Right cardiac atrium (tissue), 5 donors: ENCODE results near the gene SNX9. TPM values are rescaled to one million over a fixed set of nuclear protein-coding genes. Genes with fewer than 3 reads are reported as not detected.

Experiments
- ATAC-seq, 2 donors: fragments of 200-7000 bp; cut with Tn5 transposase; one replicate each; pipeline versions ENCODE4 v1.8.0 to v1.9.1; 2020; ENCODE audit warnings: moderate library complexity in 2 of 2, mild to moderate bottlenecking in 1 of 2
- DNase-seq, 3 donors: peaks; one replicate each; pipeline ENCODE4 v3.0.0-alpha.2; 2020
- H3K27ac ChIP-seq: one replicate; pipeline ENCODE4 v1.5.1; 2013; ENCODE audit warnings: mild to moderate bottlenecking, low read length, control low read depth, moderate library complexity
- H3K27me3 ChIP-seq: one replicate; pipeline ENCODE4 v1.6.1; 2013; ENCODE audit not compliant: control insufficient read depth, insufficient read depth
- H3K4me1 ChIP-seq: one replicate; pipeline ENCODE4 v1.6.1; 2013; ENCODE audit warnings: low read length; ENCODE audit not compliant: control insufficient read depth, insufficient read depth
- H3K4me3 ChIP-seq: one replicate; pipeline ENCODE4 v1.5.1; 2013; ENCODE audit warnings: low read length, control low read depth
- H3K9me3 ChIP-seq: one replicate; pipeline ENCODE4 v1.6.1; 2013; ENCODE audit warnings: low read length; ENCODE audit not compliant: control insufficient read depth
- WGBS: extraction: QIAGEN DNeasy Blood & Tissue Kit; methylation state at CpG from one replicate; pipeline ENCODE4 v1.1.7; 2013; 5-methylcytosine and 5-hydroxymethylcytosine counted together
- intact Hi-C, 4 donors: fragments of 100-400 bp; cut with DNase I; formaldehyde crosslinking; loops; one replicate each; pipeline versions ENCODE4 v1.11.0 to v1.14.0; 2022 to 2023
- polyA plus RNA-seq: library from polyadenylated mRNA; stranded (reverse); fragments of 200-250 nt; gene quantifications from one replicate; pipeline ENCODE4 v1.2.3, GENCODE V29; 2013
- total RNA-seq, 4 donors: library from RNA; stranded (reverse); fragmentation: NEBNext Ultra II Directional; extraction: Animal tissue kit (Norgen Biotek cat#: 25700); gene quantifications; one replicate each; pipeline ENCODE4 v1.2.1, GENCODE V29; 2021
- donor health status: healthy with polysubstance abuse.
- donor health status: DM: no; HTN: yes; CAD: no.
- donor health status: DM: no; HTN: no; CAD: no.
- donor health status: DM: no; HTN: yes; CAD: no; lungs with severe emphysema.
- donor health status: DM: yes; HTN: yes; CAD: no.

Gene SNX9
- total and polyA plus RNA-seq, 5 donors = 24.1 to 41.9 (median 36.2) TPM

DNA sequence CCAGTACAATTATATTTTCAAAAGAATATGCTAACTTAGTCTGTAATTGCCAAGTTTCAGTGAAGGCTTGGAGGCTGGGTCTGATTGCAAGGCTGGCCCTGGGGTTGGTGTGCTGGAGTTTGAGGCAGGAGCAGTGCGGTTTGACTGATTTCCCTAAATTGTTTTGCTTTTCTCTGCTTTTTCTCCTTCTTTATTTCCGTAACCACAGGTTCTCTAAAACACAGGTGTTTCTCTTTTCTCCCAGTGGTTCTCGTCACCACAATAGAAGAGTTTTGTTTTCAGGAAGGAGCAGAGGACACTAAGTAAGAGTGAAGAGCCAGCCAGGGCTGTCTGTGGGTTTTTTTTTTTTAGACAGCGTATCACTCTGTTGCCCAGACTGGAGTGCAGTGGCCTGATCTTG, 8.2 kb upstream of the SNX9 start:
- no peaks in the 10 kb centered on the region for H3K27me3 ChIP-seq
- H3K4me1 ChIP-seq = peaks cover 10% of the 10 kb centered on the region
- 60% methylated on average over 4 of the region's 4 CpGs for WGBS
- DNase-seq = peak in 1 of 3 donors; percentile 62
- peak in 1 of 2 donors; percentile 20 for ATAC-seq
- no peaks in the 10 kb centered on the region for H3K9me3 ChIP-seq
- no peak overlapping the region for H3K4me3 ChIP-seq
- intact Hi-C loops = no loop called here
- peak overlapping the region; percentile 31 for H3K27ac ChIP-seq

DNA sequence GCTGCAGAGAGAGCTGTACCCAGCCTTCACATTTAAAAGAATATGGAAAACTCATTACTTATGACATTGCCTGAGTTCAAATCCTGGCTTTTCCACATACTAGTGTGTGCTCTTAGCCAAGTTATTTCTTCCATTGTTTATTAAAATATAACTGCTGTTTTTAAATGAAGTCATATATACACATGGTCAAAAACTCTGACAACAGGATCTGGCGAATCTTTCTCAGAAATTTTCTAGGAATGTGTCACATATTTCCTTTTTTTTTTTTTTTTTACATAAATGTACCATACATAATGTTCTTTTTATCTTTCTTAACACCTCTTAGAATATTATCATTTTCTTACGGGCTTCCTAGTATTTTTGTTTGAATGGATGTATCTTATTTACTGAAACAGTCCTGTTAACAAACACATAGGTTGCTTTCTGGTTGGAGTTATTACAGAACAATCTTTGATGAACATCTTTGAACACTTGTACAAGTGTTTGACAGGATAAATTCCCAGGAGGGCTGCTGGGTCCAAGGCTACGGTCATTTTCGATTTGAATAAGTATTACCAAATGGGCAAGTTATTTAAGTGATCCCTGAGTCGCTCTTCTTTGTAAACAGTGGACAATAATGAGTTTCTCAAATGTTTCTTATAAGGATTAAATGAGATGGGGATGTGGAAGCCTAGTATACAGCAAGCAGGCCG, 1.6 kb upstream of the SNX9 start:
- intact Hi-C loops = no loop called here
- Histone ChIP-seq H3K4me1 (no peaks in the 10 kb centered on the region), H3K9me3 (no peaks in the 10 kb centered on the region), H3K27me3 (no peaks in the 10 kb centered on the region), H3K27ac (no peak overlapping the region), H3K4me3 (no peak overlapping the region)
- WGBS = 65% methylated on average over 6 of the region's 6 CpGs
- ATAC-seq = no peak
- DNase-seq = no peak

DNA sequence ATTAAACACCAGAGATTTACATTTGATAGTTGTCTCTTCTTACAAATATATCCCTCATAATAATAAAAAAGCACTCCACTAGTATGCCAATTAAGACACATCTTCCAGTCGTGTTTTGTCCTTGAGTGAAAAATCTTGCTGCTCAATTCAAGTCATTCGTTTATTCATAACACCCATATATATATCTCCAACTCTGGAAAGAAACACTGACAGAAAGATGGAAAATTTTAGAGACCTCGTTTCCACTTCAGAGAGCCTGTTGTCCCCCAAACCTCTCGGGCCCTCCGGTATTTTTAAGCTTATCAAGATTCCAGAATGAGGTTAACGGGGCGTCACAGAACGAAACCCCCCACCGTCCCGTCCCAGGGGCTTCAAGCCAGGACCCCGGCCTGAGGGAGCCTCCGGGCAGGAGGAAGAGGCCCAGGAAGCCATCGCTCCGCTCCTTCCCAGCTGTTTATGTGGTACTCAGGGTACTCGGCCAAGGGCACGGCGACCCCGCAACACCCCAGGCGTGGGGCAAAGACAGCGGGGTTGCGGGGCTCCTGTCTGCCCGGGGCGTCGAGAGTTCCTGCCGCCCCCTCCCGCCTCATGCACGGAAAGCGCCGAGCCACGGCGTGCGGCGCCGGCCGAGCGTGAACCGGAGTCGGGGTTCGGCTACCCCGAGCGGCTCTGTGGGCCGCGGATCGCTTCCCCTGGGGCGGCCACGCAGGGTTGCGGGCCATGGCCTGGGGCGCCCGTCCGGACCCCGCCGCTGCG, 623 bp upstream of the SNX9 start:
- peak; percentile 43 to 56 for ATAC-seq

DNA sequence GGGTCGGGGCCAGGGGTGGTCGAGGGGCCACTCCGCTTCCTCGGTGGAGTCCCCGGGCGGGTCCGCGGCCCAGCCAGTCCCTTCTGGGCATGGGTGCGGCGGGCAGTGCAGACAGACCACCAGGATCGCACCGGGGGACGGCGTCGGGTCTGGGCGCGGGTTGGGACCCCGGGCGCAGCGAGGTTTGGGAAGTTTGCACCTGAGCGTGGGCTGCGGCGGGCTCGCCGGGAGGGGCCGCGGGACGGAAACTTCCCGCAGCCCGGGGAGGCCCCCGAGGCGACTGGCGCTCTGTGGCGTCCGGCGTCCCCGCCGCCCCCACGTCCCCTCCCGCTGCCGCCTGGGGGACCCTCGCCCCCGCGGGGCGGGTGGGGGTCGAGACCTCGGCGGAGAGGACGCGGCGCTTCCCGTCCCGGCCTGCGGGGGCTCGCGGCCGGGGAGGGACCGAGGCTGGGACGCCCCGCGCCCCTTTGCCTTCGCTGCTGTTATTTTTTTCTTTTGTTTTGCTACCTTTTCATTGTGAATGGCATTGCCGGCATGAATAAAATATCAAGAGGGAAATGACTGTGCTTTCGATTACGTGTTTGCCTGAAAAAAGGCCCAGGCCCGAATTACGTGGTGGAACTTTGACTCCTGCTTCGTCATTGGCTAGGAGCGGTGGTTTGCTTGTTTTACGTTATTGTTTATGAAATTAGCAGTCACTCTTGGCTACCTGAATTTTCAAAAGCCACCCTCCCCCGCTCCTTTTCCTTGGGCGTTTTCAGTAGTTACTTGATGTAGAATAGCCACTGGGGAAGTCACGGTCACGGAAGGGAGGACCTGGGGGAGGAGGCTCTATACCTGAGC, 703 bp downstream of the SNX9 start:
- Histone ChIP-seq H3K4me3 (peak overlapping the region; percentile 90), H3K4me1 (peaks cover 2% of the 10 kb centered on the region), H3K9me3 (no peaks in the 10 kb centered on the region), H3K27ac (peak overlapping the region; percentile 91), H3K27me3 (no peaks in the 10 kb centered on the region)
- ATAC-seq (peak; percentile 36 to 48), DNase-seq (peak; percentile 45 to 72 (median 68))
- under 1% methylated on average over 74 of the region's 74 CpGs for WGBS
- intact Hi-C loops = no loop called here

More for the DNA sequence above, 623 bp upstream of the SNX9 start:
- Histone ChIP-seq H3K4me3 (peak overlapping the region; percentile 90), H3K9me3 (no peaks in the 10 kb centered on the region), H3K27me3 (no peaks in the 10 kb centered on the region), H3K4me1 (no peaks in the 10 kb centered on the region), H3K27ac (peak overlapping the region; percentile 68)
- WGBS = 5% methylated on average over 53 of the region's 53 CpGs
- DNase-seq = peak in 2 of 3 donors; percentile 33 to 75
- intact Hi-C loops = no loop called here

DNA sequence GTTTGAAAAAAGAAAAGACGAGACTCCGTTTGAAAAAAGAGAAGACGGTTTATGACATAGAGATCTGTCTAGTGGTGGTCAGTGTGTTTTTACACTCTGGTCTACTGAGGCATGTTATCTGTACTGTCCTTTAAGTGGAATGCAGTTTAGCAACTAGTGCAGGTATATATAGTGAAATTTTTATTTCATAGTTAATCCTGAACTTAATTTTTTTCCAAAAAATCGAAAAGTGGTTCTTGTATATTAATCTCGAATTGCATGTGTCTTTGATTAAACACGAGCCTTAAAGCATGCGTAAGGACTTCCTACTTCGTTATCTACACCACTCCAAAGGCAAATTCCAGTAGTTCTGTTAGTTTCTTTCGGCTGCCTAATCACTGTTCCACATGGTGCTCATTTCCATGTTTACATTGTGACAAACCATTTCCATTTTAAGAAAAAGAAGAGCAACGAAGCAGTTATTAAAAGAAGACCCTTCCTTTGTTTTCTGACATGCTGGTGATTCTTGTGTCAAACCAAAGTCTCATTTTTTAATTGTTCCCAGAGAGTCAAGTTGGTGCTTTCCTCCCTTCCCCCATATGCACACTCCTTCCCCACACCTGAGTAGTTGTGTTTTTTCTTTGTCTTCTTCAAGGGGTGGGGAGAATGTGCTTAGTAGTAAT, 2.3 kb downstream of the SNX9 start:
- intact Hi-C loops = no loop called here
- Histone ChIP-seq H3K9me3 (no peaks in the 10 kb centered on the region), H3K4me3 (no peak overlapping the region), H3K27me3 (no peaks in the 10 kb centered on the region), H3K27ac (no peak overlapping the region), H3K4me1 (peaks cover 2% of the 10 kb centered on the region)
- DNase-seq (no peak), ATAC-seq (peak in 1 of 2 donors; percentile 38)
- WGBS = 45% methylated on average over 10 of the region's 10 CpGs

DNA sequence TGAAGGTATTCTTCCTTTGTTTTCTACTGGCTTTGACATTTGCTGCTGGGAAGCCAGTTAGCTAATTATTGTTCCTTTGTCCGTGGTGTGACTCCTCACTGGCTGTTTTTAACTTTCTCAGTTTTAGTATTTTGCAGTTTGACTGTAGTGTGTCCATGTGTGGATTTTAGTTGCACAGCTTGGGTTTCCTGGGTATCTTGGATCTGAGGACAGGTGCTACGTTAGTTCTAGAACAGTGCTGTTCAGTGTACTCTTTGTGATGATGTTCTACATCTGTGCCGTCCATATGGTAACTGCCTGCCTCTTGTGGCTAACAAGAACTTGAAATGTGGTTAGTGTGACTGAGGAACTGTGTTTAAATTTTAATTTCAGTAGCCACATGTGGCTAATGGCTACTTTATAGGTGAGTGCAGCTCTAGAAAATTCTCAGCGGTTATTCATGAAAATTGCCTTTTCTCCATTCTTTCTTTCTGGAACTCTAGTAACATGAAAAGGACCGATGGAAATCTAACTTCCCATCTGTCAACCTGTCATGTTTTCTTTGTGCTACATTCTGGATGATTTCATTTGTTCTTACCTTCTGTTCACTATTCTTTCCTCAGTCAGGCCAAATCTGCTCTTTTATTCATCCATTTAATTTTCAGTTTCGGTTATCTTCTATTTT, 7.4 kb downstream of the SNX9 start:
- Histone ChIP-seq H3K4me3 (no peak overlapping the region), H3K27ac (no peak overlapping the region), H3K4me1 (peaks cover 13% of the 10 kb centered on the region), H3K27me3 (no peaks in the 10 kb centered on the region), H3K9me3 (no peaks in the 10 kb centered on the region)
- ATAC-seq (no peak), DNase-seq (no peak)
- WGBS = 82% methylated on average over 6 of the region's 6 CpGs
- intact Hi-C loops = no loop called here

DNA sequence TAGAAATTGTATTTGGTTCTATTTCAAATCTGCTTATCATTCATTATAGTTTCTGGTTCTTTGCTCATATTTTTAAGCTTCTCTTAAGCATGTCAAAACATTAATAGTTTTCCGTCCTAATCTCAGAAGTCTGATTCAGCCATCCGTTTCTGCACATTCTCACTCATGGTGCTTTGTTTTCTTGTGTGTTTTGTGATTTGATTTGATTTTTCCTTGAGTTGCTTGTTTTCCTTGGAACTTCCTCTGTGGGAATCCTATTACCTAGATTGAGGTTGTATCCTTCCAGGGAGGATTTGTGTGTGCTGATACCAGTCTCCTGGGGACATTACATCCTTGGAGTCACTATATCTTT, 7.9 kb downstream of the SNX9 start:
- intact Hi-C loops = no loop called here
- WGBS = 77% methylated on average over 2 of the region's 2 CpGs

DNA sequence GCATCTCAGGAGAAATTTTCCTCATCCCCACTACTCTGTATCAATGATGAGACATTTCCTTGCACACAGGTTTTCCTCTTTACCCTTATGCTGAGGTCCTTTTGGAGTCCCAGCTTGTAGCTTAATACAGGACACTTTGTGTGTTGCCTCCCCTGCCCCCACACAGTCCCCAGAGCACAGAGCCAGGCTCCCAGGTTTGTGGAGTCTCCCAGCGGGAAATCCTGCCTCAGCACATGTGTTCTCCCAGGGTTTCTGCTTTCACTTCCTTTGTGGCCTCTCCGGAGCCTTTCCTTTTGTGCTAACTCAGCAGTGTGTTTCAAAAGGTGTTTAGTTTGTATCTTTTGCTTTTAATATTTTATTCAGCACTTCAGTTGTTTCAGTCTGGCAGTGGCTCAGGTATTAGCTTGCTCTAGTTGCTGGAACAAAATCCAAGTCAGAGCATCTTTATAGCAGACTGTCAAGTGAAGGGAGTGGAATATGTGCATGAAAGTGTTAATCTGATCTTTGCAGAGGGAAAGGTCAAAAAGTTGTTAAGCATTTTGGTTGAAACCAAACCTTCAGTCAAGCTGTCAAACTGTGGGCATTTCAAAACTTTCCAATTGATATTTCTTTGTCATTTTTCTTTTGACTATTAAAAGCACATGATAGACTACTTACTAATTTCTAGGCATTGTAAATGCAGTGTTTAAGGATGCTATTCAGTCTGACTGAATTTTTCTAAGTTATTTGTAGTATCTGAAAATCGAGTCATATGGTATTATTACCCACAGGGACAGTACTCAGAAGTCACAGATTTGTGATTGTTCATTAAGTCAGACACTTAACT, 8.6 kb downstream of the SNX9 start:
- Histone ChIP-seq H3K4me1 (peaks cover 15% of the 10 kb centered on the region), H3K4me3 (no peak overlapping the region), H3K9me3 (no peaks in the 10 kb centered on the region), H3K27ac (no peak overlapping the region), H3K27me3 (no peaks in the 10 kb centered on the region)
- peak; percentile 38 to 57 for ATAC-seq
- intact Hi-C loops = no loop called here
- no peak for DNase-seq
- 64% methylated on average over 3 of the region's 3 CpGs for WGBS

More for the DNA sequence above, 7.9 kb downstream of the SNX9 start:
- no peak for DNase-seq
- Histone ChIP-seq H3K27ac (no peak overlapping the region), H3K4me1 (peaks cover 15% of the 10 kb centered on the region), H3K4me3 (no peak overlapping the region), H3K27me3 (no peaks in the 10 kb centered on the region), H3K9me3 (no peaks in the 10 kb centered on the region)
- no peak for ATAC-seq

DNA sequence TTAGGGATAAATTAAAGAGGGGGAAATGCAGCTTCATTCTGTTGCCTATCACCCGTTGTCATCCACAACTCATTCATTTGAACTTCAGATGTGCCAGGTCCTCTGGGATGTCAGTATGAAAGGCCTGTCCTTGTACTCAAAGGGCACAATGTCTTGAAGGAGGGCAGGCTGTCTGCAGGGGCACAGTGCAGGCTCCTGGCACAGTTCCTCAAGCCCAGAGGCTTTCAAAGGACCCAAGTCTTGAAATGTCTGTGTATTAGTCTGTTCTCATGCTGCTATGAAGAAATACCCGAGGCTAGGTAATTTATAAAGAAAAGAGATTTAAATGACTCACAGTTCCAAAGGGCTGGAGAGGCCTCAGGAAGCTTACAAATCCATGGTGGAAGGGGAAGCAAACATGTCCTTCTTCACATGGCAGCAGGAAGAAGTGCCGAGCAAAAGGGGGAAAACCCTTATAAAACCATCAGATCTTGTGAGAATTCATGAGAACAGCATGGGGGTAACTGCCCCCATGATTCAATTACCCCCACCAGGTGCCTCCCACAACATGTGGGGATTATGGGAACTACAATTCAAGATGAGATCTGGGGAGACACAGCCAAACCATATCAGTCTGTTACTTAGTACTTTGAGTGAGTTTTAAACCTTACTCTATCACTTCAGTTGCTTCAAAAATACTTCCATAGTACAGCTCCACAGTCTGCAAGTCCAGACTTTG, 9.4 kb downstream of the SNX9 start:
- no peak overlapping the region for H3K4me3 ChIP-seq
- no peaks in the 10 kb centered on the region for H3K27me3 ChIP-seq
- no peak for DNase-seq
- intact Hi-C loops = no loop called here
- no peaks in the 10 kb centered on the region for H3K9me3 ChIP-seq
- H3K4me1 ChIP-seq = peaks cover 15% of the 10 kb centered on the region
- ATAC-seq = no peak
- 74% methylated on average over 3 of the region's 3 CpGs for WGBS
- H3K27ac ChIP-seq = no peak overlapping the region
